22Rv1 (cell line): ENCODE data around the gene KHK.

Experiments used
- CTCF ChIP-seq: fragments of 450-650 bp; IDR thresholded peaks from 2 replicates; pipeline ENCODE4 v1.5.1; 2017; ENCODE audit warnings: mild to moderate bottlenecking
- ZFX ChIP-seq: fragments of 450-650 bp; IDR thresholded peaks from 2 replicates; pipeline ENCODE4 v1.6.1; 2017; ENCODE audit warnings: antibody characterized with exemption, borderline replicate concordance

- no peak for TF ChIP-seq CTCF
- TF ChIP-seq ZFX = no peak
These were observed 16.5 kb upstream of the KHK start for GRCh38 chr2:27069961-27070618.
